Left renal cortex interstitium (tissue), 4 donors: ENCODE results near the gene SUGCT. TPM values are rescaled to one million over a fixed set of nuclear protein-coding genes. Genes with fewer than 3 reads are reported as not detected.
"Not testable (repeated sequence)": the region's sequence is repeated elsewhere in the genome, so short reads cannot be mapped to it uniquely, and the experiment has no call there.

ENCODE experiments used
- DNase-seq, 4 donors: peaks; one replicate each; pipeline ENCODE4 v3.0.0-alpha.2; 2013; ENCODE audit warnings: low read depth in 4 of 4, low spot score in 2 of 4, missing footprints in 1 of 4
- polyA plus RNA-seq, 4 donors: library from polyadenylated mRNA; unstranded; fragments of 120-200 nt; gene quantifications; one replicate each; pipeline ENCODE4 v1.2.1, GENCODE V29; 2013; ENCODE audit not compliant: insufficient read length in 4 of 4

The SUGCT gene
- polyA plus RNA-seq, 4 donors, result 11.4 to 16.5 (median 12.5) TPM

- no peak for DNase-seq
These were observed 464.1 kb downstream of the SUGCT start for GRCh38 chr7:40598915-40599314.

- no peak for DNase-seq
These were observed 465.0 kb downstream of the SUGCT start for GRCh38 chr7:40599836-40600235.

GRCh38 chr7:40602351-40602750, 467.5 kb downstream of the SUGCT start:
- DNase-seq, result not testable (repeated sequence)

- DNase-seq, result no peak
These were observed 470.0 kb downstream of the SUGCT start for GRCh38 chr7:40604601-40605438.

- no peak for DNase-seq
These were observed 473.7 kb downstream of the SUGCT start for GRCh38 chr7:40608321-40609075.

GRCh38 chr7:40610461-40610860, 475.7 kb downstream of the SUGCT start:
- no peak for DNase-seq

GRCh38 chr7:40611095-40611871, 476.5 kb downstream of the SUGCT start:
- no peak for DNase-seq

- DNase-seq, result no peak
These were observed 477.5 kb downstream of the SUGCT start for GRCh38 chr7:40612298-40612697.

- no peak for DNase-seq
These were observed 484.8 kb downstream of the SUGCT start for GRCh38 chr7:40619647-40620046.

- DNase-seq, result no peak
These were observed 486.8 kb downstream of the SUGCT start for GRCh38 chr7:40621592-40621998.

GRCh38 chr7:40622941-40623501, 488.2 kb downstream of the SUGCT start:
- no peak for DNase-seq

- DNase-seq, result no peak
These were observed 489.1 kb downstream of the SUGCT start for GRCh38 chr7:40623863-40624262.

- not testable (repeated sequence) for DNase-seq
These were observed 492.6 kb downstream of the SUGCT start for GRCh38 chr7:40627361-40627760.

GRCh38 chr7:40629891-40630290, 495.1 kb downstream of the SUGCT start:
- DNase-seq, result no peak

GRCh38 chr7:40634118-40634517, 499.3 kb downstream of the SUGCT start:
- no peak for DNase-seq

GRCh38 chr7:40638545-40639320, 503.9 kb downstream of the SUGCT start:
- DNase-seq, result no peak

- no peak for DNase-seq
These were observed 505.8 kb downstream of the SUGCT start for GRCh38 chr7:40640566-40640965.

- DNase-seq, result no peak
These were observed 506.9 kb downstream of the SUGCT start for GRCh38 chr7:40641701-40642100.

GRCh38 chr7:40643664-40644063, 508.9 kb downstream of the SUGCT start:
- no peak for DNase-seq
